ENCODE data around the gene PITPNC1. TPM values are rescaled to one million over a fixed set of nuclear protein-coding genes. Genes with fewer than 3 reads are reported as not detected.

PITPNC1 gene
- total RNA-seq, 1 experiment from 2014 or later = 20.8 TPM

- in situ Hi-C loops (cut with HindIII; ENCODE audit: low pct_unique_long_range_greater_than_20kb, low sequenced_read_pairs) (no loop called here), intact Hi-C loops (cut with micrococcal nuclease; ENCODE audit: unreplicated experiment) (no loop called here)
- POLR2A ChIA-PET = no interaction called here
- TF ChIP-seq TCF7L2 (IDR thresholded peaks at IDR 0.05; ENCODE audit: low read depth, low read length) = no peak
- no peak for TF ChIP-seq CTCF (IDR thresholded peaks at IDR 0.05)
- no peak for TF ChIP-seq POLR2AphosphoS5 (IDR thresholded peaks at IDR 0.05; ENCODE audit: low read depth, low read length)
- TF ChIP-seq REST (IDR thresholded peaks at IDR 0.05; ENCODE audit: insufficient read depth in 1 of 2, low read depth in 2 of 2, low read length in 1 of 2) = no peak
- TF ChIP-seq SIN3A (IDR thresholded peaks at IDR 0.05; ENCODE audit: borderline replicate concordance, insufficient read depth, low read depth, low read length) = no peak
- Histone ChIP-seq H3K36me3 (ENCODE audit: control insufficient read depth, insufficient read depth, low read length) (no peaks in the 10 kb centered on the region), H3K27ac (ENCODE audit: low read length) (no peak overlapping the region), H3K9me3 (ENCODE audit: control insufficient read depth, insufficient read depth, low read depth, low read length) (no peaks in the 10 kb centered on the region), H3K4me3 (ENCODE audit: low read depth in 2 of 2, low read length in 2 of 2) (no peak overlapping the region), H3K27me3 (ENCODE audit: control insufficient read depth, insufficient read depth, low read length) (no peaks in the 10 kb centered on the region), H3K4me1 (ENCODE audit: control insufficient read depth, insufficient read depth, low read length) (peaks cover 18% of the 10 kb centered on the region)
- BruUV-seq (replicated peaks) = no TSS peak
- CTCF ChIA-PET = no interaction called here
- no peak for ATAC-seq
- no peak for DNase-seq (ENCODE audit: low read depth, low spot score)
Observed at GRCh38 chr17:67488768-67489167, 111.7 kb downstream of the PITPNC1 start.

- Histone ChIP-seq H3K4me1 (ENCODE audit: control insufficient read depth, insufficient read depth, low read length) (peaks cover 18% of the 10 kb centered on the region), H3K4me3 (ENCODE audit: low read depth in 2 of 2, low read length in 2 of 2) (no peak overlapping the region), H3K9me3 (ENCODE audit: control insufficient read depth, insufficient read depth, low read depth, low read length) (no peaks in the 10 kb centered on the region), H3K27ac (ENCODE audit: low read length) (no peak overlapping the region), H3K36me3 (ENCODE audit: control insufficient read depth, insufficient read depth, low read length) (no peaks in the 10 kb centered on the region), H3K27me3 (ENCODE audit: control insufficient read depth, insufficient read depth, low read length) (no peaks in the 10 kb centered on the region)
- intact Hi-C loops (cut with micrococcal nuclease; ENCODE audit: unreplicated experiment) = no loop called here
- ATAC-seq (no peak), DNase-seq (ENCODE audit: low read depth, low spot score) (no peak)
- TF ChIP-seq SIN3A (IDR thresholded peaks at IDR 0.05; ENCODE audit: borderline replicate concordance, insufficient read depth, low read depth, low read length) (no peak), TCF7L2 (IDR thresholded peaks at IDR 0.05; ENCODE audit: low read depth, low read length) (no peak), CTCF (IDR thresholded peaks at IDR 0.05) (no peak), REST (IDR thresholded peaks at IDR 0.05; ENCODE audit: insufficient read depth in 1 of 2, low read depth in 2 of 2, low read length in 1 of 2) (no peak), POLR2AphosphoS5 (IDR thresholded peaks at IDR 0.05; ENCODE audit: low read depth, low read length) (no peak)
- BruUV-seq (replicated peaks) = no TSS peak
- POLR2A ChIA-PET = no interaction called here
- in situ Hi-C loops (cut with HindIII; ENCODE audit: low pct_unique_long_range_greater_than_20kb, low sequenced_read_pairs) = no loop called here
- CTCF ChIA-PET = no interaction called here
Observed at GRCh38 chr17:67489273-67489672, 112.2 kb downstream of the PITPNC1 start.

All from Panc1 (cell line).